Measurements from ENCODE around the gene RFLNA.

- TF ChIP-seq, protein P1, sequence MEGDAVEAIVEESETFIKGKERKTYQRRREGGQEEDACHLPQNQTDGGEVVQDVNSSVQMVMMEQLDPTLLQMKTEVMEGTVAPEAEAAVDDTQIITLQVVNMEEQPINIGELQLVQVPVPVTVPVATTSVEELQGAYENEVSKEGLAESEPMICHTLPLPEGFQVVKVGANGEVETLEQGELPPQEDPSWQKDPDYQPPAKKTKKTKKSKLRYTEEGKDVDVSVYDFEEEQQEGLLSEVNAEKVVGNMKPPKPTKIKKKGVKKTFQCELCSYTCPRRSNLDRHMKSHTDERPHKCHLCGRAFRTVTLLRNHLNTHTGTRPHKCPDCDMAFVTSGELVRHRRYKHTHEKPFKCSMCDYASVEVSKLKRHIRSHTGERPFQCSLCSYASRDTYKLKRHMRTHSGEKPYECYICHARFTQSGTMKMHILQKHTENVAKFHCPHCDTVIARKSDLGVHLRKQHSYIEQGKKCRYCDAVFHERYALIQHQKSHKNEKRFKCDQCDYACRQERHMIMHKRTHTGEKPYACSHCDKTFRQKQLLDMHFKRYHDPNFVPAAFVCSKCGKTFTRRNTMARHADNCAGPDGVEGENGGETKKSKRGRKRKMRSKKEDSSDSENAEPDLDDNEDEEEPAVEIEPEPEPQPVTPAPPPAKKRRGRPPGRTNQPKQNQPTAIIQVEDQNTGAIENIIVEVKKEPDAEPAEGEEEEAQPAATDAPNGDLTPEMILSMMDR (IDR thresholded peaks at IDR 0.05; ENCODE audit: low read length), result no peak
- TF ChIP-seq EZH2 (IDR thresholded peaks at IDR 0.05; ENCODE audit: borderline replicate concordance, low read length), result no peak
Observed at GRCh38 chr12:124276337-124276736, 18.6 kb upstream of the RFLNA start.
